Measurements from ENCODE around the gene RIPOR2. TPM values are rescaled to one million over a fixed set of nuclear protein-coding genes. Genes with fewer than 3 reads are reported as not detected.

Gene RIPOR2
- polyA plus RNA-seq, 4 donors: 6.2 to 9.0 (median 8.0) TPM

DNA sequence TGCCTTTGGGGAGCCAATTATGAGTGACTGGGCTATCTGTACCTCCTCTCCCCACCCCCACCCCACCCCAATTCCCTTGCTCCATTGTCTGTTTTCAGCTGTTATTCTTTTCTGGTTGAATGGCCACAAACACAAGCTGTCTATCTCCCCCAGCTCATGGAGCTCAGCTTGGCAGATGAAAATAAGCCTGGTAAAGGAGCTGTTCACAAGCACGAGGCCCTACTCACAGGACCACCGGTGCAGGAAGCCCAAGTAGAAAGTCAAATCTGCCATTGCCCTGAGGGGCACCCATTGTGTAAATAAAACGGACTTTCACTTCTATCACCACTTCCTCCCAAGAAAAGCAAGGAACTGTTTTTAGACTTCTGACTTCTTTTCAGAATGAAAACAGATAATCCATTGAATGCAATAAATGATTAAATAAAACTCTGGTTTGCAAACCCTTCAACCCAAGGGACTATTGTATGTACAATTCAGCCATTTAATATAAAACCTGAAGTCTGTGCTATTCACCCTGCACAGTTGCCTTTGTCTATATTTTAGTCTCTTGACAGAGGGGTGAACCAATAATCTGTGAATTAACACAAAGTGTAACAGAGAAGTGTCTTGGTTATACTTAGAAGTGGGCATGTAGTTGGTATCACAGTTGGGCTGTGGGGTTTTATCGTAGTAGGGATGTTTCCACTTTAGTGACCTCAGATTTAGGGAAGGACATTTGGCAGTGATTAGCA is 27.7 kb downstream of the RIPOR2 start:
- no peak for DNase-seq (ENCODE audit: low read depth in 4 of 4, low spot score in 3 of 4)

GRCh38 chr6:24906314-24906713 is 29.4 kb downstream of the RIPOR2 start:
- no peak for DNase-seq (ENCODE audit: low read depth in 4 of 4, low spot score in 3 of 4)

GRCh38 chr6:24905483-24905882 is 30.3 kb downstream of the RIPOR2 start:
- no peak for DNase-seq (ENCODE audit: low read depth in 4 of 4, low spot score in 3 of 4)

GRCh38 chr6:24903681-24904080 is 32.1 kb downstream of the RIPOR2 start:
- no peak for DNase-seq (ENCODE audit: low read depth in 4 of 4, low spot score in 3 of 4)

GRCh38 chr6:24902782-24903181 is 33.0 kb downstream of the RIPOR2 start:
- DNase-seq (ENCODE audit: low read depth in 4 of 4, low spot score in 3 of 4): no peak

- DNase-seq (ENCODE audit: low read depth in 4 of 4, low spot score in 3 of 4): no peak
Measured at GRCh38 chr6:24901698-24902328, 33.9 kb downstream of the RIPOR2 start.

- no peak for DNase-seq (ENCODE audit: low read depth in 4 of 4, low spot score in 3 of 4)
Measured at GRCh38 chr6:24900917-24901697, 34.7 kb downstream of the RIPOR2 start.

GRCh38 chr6:24899997-24900325 is 35.8 kb downstream of the RIPOR2 start:
- DNase-seq (ENCODE audit: low read depth in 4 of 4, low spot score in 3 of 4): no peak

DNA sequence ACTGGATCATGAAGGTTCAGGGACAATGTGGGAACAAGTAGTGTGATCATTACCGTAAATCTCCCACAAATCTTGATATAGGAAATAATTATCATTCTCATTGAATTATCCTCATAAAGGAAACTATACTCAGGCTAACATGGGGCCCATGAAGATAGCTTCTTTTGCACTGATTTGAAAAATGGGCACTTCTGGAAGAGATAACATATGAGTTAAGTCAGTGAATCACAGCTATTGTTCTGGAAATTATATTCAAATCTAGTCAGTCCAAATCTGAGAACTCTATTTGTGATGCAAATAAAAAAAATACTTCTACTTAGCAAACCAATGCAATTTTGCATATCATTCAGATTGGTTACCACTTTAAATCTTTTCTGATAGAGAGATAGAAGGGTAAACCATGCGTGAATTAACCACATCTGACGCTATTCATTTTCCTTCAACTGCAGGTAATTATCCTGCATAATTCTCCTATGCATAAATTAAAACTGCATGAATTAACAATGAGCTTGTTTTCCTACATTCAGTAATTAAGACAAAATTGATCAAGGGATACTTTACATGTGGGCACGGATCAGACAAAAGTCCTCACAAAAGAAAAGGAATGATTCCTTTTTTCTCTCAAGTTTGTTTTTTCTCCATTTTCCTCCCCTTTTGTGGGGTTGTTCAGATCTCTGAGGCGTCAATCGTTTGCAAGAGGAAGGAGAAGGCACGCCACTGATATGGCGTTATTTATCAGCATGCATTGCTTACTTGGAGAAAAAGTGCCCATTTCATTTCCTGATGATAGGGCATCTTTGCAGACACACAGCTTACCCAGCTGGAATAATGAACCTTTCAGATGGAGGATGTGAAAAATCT is 36.4 kb downstream of the RIPOR2 start:
- no peak for DNase-seq (ENCODE audit: low read depth in 4 of 4, low spot score in 3 of 4)

DNA sequence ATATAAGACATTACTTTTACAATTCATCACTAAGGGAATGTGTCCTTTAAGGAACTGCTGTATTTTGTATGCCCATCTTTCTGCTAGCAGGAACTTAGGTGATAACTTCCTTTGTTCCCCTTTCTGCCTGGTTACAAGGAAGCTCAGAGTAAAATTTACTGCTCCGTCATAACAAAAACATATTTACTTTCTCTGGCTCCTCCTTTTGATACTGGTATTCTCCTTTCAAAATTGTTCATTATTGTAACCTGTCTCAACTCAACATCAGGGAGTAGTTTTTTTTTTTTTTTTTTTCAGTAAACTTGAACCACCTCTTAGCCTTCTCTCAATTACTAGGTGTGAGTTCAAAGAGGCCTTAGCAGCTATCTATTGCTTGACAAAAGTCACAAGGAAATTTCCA is 37.1 kb downstream of the RIPOR2 start:
- no peak for DNase-seq (ENCODE audit: low read depth in 4 of 4, low spot score in 3 of 4)

DNA sequence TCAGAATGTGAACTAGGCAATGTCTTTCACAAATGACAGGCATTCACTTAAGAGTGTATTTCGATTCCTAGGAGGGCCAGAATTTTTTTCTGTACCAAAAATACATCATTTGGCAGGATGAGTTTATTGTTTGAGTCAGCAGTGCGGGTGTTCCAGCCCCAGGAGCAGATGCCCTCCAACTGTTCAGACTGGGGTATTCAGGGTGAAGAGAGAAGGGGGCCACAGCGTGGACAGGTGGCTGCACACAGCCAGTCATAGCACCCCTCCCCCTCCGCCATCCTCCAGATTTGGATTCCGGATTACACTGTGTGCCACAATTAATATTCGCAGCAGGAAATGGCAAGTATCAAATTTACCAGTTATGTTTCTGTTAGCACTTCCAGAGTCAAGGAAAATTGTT is 38.6 kb downstream of the RIPOR2 start:
- DNase-seq (ENCODE audit: low read depth in 4 of 4, low spot score in 3 of 4): no peak

DNA sequence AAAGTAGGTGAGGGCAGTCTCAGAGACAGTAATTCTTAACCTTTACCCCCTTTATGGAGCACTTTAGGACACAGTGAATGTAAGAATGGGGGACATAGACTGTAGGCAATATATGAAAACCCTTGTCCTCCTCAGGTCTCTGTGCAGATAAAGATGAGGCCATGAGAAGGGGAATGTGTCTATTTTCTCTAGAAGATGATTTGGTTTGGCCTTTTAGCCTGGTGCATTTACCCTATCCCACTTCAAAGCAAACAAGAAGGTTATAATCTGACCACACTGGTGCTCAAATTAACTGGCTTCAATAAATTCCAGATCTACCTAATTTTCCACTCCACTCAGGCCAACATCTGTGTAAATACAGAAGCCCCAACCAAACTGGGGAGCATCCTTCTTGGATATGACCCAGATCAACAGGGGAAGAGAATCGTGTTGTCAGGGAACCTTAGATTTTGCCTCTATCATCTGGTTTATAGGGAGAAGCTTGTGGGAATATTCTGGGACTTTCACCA is 42.4 kb downstream of the RIPOR2 start:
- DNase-seq (ENCODE audit: low read depth in 4 of 4, low spot score in 3 of 4): no peak

GRCh38 chr6:24891004-24891403 is 44.8 kb downstream of the RIPOR2 start:
- DNase-seq (ENCODE audit: low read depth in 4 of 4, low spot score in 3 of 4): no peak

DNA sequence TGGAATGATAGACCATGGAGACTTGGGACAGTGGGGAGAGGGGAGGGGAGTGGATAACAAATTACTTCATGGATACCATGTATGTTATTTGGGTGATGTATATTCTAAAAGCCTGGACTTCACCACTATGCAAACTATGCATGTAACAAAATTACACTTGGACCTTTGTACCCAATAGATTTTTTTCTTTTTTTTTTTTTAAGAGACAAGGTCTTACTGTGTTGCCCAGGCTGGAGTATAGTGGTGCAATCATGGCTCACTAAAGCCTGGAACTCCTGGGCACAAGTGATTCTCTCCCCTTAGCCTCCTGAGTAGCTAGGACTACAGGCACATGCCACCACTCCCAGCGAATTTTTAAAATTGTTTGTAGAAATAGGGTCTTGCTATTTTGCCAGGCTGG is 45.3 kb downstream of the RIPOR2 start:
- no peak for DNase-seq (ENCODE audit: low read depth in 4 of 4, low spot score in 3 of 4)

GRCh38 chr6:24888715-24889370 is 46.9 kb downstream of the RIPOR2 start:
- DNase-seq (ENCODE audit: low read depth in 4 of 4, low spot score in 3 of 4): no peak

- no peak for DNase-seq (ENCODE audit: low read depth in 4 of 4, low spot score in 3 of 4)
Measured at GRCh38 chr6:24887545-24888140, 48.1 kb downstream of the RIPOR2 start.

GRCh38 chr6:24883618-24884017 is 52.1 kb downstream of the RIPOR2 start:
- no peak for DNase-seq (ENCODE audit: low read depth in 4 of 4, low spot score in 3 of 4)

DNA sequence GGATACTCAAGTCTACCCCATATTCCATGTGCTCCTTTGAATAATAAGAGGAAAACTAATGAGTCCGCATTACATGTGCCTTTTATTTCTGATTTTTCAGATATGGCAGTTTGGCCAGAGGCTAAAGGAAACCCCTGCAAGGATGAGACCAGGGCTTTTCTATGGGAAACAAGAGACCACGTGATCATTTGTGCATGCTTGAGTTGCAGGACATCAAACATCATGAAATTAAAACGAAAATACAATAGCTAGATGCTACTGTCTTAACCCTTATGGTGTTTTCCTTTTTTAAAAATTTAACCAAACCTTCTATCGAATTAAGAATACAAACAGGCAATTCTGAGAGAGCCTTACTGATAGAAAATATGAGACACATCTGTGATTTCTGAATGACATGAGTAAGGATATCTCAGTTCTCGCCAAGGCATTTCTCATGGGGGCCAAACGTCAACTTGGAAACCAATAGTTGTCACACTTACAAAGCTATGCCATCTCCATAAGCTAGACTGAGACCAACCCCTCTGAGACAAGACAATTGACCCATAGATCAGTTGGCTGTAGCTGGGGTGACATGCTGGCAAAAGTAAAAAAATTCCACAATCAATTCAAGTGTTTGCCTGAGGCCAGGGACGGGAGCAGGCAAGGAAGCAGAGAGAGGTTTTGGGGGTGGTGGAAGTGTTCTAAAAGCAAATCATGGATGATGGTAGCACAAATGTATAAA is 52.8 kb downstream of the RIPOR2 start:
- no peak for DNase-seq (ENCODE audit: low read depth in 4 of 4, low spot score in 3 of 4)

DNA sequence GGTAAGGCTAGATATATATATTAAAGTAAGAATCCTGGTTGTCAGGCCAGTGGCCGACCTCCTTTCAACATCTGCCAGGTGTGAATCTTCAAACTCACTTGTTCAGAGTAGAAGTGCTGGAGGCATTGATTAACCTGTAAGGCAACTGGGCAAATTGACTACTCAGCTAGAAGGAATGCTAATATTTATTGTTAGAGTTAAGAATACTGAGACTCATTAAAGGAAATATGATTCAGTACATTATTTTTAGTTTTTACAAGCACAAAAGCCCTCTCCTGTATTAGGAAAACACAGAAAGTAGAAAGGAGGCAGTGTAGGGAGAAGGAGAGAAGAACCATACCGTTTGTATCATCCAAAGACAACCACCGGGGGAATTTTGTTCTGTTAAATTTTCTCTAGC is 53.5 kb downstream of the RIPOR2 start:
- no peak for DNase-seq (ENCODE audit: low read depth in 4 of 4, low spot score in 3 of 4)
